A549 (cell line): Measurements from ENCODE around the gene SLC16A10.

ENCODE experiments used
- RARB ChIP-seq: fragments of 250-450 bp; sonication (Bioruptor Pico); IDR thresholded peaks from 2 replicates; pipeline ENCODE4 v1.8.0; 2021; ENCODE audit warnings: mild to moderate bottlenecking, moderate library complexity
- TF ChIP-seq, protein P1 (sequence below): fragments of 200-600 bp; sonication (generic); IDR thresholded peaks from 2 replicates; pipeline ENCODE4 v1.6.1; 2016; ENCODE audit warnings: antibody characterized with exemption, mild to moderate bottlenecking, moderate library complexity
- TF ChIP-seq, protein P2 (sequence below): fragments of >200 bp; sonication (Bioruptor Twin); formaldehyde crosslinking; IDR thresholded peaks from 3 replicates; pipeline ENCODE4 v1.5.1; 2016

DNA sequence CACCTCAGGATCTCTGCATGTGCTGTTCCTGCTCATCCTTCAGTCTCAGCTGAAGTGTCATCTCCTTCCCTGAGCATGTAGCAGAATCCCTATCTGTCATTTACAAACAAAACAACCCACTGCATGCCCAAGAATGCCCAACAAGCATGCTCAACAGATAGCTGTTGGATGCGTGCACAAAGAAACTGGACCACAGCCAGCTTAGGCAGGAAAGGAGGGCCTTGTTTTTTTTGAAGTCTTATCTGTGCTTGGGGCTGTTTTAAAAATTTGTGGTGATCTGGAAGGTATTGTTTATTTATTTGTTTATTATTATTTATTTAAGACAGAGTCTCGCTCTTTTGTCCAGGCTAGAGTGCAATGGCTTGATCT lies 18.5 kb upstream of the SLC16A10 start:
- TF ChIP-seq, protein P1, sequence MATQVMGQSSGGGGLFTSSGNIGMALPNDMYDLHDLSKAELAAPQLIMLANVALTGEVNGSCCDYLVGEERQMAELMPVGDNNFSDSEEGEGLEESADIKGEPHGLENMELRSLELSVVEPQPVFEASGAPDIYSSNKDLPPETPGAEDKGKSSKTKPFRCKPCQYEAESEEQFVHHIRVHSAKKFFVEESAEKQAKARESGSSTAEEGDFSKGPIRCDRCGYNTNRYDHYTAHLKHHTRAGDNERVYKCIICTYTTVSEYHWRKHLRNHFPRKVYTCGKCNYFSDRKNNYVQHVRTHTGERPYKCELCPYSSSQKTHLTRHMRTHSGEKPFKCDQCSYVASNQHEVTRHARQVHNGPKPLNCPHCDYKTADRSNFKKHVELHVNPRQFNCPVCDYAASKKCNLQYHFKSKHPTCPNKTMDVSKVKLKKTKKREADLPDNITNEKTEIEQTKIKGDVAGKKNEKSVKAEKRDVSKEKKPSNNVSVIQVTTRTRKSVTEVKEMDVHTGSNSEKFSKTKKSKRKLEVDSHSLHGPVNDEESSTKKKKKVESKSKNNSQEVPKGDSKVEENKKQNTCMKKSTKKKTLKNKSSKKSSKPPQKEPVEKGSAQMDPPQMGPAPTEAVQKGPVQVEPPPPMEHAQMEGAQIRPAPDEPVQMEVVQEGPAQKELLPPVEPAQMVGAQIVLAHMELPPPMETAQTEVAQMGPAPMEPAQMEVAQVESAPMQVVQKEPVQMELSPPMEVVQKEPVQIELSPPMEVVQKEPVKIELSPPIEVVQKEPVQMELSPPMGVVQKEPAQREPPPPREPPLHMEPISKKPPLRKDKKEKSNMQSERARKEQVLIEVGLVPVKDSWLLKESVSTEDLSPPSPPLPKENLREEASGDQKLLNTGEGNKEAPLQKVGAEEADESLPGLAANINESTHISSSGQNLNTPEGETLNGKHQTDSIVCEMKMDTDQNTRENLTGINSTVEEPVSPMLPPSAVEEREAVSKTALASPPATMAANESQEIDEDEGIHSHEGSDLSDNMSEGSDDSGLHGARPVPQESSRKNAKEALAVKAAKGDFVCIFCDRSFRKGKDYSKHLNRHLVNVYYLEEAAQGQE: no peak
- TF ChIP-seq, protein P2, sequence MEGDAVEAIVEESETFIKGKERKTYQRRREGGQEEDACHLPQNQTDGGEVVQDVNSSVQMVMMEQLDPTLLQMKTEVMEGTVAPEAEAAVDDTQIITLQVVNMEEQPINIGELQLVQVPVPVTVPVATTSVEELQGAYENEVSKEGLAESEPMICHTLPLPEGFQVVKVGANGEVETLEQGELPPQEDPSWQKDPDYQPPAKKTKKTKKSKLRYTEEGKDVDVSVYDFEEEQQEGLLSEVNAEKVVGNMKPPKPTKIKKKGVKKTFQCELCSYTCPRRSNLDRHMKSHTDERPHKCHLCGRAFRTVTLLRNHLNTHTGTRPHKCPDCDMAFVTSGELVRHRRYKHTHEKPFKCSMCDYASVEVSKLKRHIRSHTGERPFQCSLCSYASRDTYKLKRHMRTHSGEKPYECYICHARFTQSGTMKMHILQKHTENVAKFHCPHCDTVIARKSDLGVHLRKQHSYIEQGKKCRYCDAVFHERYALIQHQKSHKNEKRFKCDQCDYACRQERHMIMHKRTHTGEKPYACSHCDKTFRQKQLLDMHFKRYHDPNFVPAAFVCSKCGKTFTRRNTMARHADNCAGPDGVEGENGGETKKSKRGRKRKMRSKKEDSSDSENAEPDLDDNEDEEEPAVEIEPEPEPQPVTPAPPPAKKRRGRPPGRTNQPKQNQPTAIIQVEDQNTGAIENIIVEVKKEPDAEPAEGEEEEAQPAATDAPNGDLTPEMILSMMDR: no peak
- no peak for TF ChIP-seq RARB (CRISPR knock-in tag)
